GM18873 (cell line): ENCODE results near the gene WBP2.

Source experiments
- ATAC-seq: cut with Tn5 transposase; IDR thresholded peaks from one replicate; pipeline ENCODE4 v1.9.1; 2021; ENCODE audit warnings: mild to moderate bottlenecking, moderate library complexity, moderate number of reproducible peaks; ENCODE audit not compliant: unreplicated experiment, low FRiP score

Gene WBP2

GRCh38 chr17:75855310-75856061 lies at the start of gene WBP2:
Gene WBP2, minus strand, starts transcription at chr17:75855335. Its CDS starts 38 bp downstream, at chr17:75855297.
- ATAC-seq, result peak; percentile 88

DNA sequence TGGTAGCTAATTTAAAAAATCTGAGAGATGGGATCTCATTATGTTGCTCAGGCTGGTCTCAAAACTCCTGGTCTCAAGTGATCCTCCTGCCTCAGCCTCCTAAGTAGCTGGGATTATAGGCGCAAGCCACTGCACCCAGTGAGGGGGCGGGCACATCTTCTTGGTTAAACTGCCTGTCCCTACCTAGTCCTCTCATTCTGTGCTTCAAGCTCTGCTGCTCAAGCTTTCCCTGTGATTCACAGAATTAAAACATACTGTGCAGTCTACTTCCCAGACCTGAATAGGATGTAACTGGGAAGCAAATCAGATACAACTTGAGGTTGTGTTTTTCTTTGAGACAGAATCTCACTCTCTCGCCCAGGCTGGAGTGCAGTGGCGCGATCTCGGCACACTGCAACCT lies 47.3 kb upstream of the WBP2 start:
- ATAC-seq, result no peak

GRCh38 chr17:75901727-75902126 lies 46.6 kb upstream of the WBP2 start:
- ATAC-seq, result no peak

DNA sequence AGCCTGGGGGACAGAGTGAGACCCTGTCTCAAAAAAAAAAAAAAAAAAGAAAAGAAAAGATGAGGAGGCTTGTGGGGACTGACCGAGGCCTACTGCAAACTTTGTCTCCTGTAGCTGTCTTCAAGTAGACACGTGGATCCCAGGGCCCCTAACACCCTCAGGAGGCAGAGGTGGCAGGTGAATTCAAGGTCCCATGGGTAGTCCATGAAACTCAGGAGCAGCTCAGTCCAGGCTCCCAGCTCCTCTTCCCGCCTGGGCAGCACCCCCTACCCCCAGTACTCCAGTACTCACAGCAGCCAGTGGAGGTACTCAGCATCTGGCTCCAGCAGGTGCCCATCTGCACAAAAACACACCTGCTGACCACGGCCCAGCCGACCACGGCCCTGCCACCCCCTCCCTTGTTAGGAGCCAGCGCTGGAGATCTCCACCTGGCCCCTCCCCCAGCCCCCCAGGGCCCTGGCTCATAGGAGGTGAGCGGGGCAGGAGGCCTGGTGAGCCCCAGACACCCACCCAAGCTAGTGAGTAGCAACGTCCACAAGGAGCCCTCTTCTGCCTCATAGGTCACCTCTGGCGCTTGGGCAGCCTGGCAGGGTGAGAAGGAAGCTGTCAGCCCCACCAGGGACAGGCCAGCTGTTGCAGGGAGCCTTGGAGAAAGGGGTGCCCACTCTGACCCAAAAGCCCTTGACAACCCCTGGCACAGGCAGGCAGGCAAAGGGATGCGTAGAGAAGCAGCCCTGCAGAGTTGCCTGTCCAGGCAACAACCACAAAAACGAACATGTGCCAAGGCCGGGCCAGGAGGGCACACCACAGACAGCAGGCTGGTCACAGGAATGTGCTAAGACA lies 45.8 kb upstream of the WBP2 start:
- ATAC-seq, result no peak

DNA sequence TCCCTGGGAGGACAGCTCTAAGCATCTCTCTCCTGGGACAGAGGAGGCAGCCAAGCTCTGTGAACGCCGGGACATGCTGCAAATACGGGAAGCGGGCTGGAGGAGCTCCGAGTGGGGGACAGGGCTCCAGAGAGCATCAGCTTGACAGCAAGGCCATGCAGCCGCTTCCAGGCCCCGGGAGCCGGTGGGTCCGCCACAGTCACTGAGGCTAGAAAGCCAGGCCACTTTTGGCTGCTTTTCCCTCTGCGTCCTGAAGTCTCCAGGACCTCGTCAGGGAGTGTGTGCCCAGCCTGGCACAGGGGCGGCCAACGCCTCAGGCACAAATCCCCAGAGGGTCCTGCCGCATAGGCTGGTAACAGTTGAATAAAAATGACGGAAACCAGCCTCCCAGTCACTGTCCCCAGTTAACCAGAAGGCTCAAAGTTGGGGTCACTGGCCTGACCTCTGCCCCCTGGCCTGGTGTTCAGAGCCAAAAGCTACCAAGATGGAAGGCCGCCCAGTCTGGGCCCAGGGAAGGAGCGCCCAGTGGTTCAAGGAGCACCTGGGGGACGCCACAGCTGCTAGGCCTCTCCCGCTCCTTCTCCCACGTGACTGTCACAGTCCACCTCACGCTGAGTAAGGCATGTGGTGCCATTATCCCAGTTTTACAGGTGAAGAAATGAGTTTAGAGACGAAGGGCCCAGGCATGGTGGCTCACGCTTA lies 44.8 kb upstream of the WBP2 start:
- no peak for ATAC-seq

DNA sequence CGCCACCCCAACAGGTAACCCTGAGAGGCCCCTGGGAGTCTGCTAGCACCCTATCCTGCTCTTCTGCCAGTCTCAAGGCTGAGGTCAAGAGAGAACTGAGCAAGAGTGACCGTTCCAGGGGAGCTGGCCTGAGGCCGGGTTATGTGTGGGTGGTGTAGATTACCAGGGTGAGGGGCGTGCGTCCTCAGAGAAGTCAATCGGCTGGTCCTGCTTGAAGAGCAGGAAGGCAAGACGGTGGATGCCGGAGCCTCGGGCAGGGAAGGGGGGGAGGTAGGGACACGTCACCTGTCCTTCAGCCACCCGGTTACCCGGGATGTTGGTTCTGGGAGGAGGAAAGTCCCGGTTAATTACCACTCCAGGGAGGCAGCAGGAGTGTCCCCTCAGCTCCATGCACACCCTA lies 44.2 kb upstream of the WBP2 start:
- ATAC-seq, result no peak

GRCh38 chr17:75898791-75899190 lies 43.7 kb upstream of the WBP2 start:
- ATAC-seq, result no peak

- no peak for ATAC-seq
These were observed 42.9 kb upstream of the WBP2 start for GRCh38 chr17:75898065-75898464.

DNA sequence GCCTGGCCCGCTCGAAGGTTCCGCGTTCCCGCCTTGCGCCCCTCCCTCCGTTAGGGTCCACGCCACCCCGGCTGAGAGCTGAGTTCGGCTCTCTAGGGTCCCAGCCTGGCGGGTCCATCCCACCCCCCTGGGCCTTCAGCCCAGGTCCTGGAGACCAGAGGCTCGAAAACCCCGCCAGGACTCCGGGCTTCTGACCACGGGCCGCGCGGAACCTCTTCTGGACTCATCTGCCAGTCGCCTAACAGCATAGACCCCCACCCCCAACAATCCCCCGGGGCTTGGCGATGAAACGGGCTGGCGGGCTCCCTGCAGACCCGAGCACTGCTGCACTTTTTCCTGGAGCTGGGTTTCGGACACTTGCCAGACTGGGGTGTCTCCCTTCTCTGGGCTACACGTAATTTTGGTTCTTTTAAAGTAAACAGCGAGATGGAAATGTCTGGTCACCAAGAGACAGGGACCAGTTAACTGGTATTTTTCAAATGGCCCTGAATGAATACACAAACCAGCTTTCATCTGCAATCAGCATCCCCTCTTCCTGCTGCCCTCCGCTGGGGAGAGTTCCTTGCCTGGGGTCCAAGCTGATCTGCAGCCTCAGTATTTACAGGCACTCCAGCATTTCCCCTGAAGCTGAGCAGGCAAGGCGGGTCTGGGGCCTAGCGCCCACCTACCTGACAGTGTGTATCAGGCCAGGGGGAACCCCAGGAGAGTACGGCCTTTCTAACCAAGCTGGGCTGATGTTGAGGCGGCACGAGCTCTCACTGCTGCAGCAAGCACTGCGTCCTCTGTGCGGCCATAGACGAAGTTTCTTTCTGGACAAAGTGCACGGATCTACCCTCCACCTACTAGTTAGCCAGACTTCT lies 42.3 kb upstream of the WBP2 start:
- ATAC-seq, result no peak

- ATAC-seq, result no peak
These were observed 41.5 kb upstream of the WBP2 start, which contains the start of gene TRIM65 for GRCh38 chr17:75896415-75897159. Gene TRIM65, minus strand, starts transcription at chr17:75896951. Its CDS starts 14 bp downstream, at chr17:75896937.

DNA sequence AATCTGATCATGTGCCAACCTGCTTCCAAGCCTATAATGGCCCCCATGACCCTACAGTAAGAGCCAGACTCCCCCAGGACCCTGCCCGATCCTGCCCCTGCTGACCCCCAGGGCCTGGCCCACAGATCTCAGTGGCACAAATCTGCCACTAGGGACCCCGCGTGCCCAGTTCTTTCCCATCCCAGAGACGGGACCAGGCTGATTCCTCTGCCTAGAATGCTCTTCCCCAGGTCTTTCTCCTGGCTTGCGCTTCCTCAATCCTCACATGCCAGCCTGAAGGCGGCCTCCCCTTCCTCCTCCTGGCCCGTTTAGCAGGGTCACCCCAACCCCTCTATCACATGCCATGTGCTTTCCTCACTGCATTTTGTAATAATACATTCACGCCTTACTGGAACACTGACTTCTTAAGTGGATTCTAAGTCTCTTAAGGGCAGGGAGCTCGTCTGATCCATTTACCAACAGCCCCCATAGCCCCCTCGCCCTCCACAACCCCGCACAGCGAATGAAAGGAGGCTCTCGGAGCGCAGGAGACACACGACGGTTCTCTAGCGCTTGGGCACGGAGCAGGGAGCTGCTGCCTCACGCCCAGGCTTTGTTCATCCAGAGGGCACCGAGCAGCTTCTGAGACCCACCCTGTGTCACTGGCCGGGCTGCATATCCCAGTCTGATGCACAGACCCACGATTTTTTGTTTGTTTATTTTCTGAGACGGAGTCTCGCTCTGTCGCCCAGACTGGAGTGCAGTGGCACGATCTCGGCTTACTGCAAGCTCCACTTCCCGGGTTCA lies 40.4 kb upstream of the WBP2 start:
- ATAC-seq, result no peak

- no peak for ATAC-seq
These were observed 39.1 kb upstream of the WBP2 start for GRCh38 chr17:75894049-75894733.

DNA sequence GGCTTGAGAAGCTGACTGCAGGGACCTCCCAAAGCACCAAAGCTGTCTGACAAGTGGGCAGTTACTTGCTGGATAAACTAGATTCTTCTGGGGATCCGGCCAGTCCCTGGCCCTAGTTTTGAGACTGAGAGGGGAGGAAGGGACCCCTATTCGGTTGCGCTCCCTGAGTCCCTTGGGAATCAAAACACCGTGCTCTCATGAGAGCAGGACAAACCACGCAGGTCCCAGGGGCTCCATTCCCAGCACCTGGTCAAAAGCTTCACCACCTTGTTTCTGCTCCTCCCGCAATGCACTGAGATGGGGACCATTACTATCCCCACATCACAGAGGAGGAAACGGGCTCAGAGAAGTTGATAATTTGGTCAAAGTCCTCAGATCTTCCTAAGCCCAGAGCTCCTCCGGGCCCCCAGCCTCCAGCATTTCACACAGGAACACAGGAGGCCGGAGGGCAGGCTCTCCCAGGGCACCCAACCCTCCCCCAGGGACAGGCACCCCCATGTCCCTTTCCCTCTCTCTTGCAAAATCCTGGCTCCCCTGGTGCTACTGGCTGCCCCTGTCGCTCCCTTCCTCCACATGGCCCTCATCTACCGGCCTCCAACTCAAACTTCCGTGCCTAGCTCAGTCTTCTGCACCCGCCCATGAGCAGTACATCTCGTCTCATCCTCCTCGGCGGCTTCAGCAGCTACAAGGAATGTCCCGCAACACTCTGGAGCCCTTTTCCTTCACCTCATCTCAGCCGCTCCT lies 38.3 kb upstream of the WBP2 start:
- no peak for ATAC-seq

DNA sequence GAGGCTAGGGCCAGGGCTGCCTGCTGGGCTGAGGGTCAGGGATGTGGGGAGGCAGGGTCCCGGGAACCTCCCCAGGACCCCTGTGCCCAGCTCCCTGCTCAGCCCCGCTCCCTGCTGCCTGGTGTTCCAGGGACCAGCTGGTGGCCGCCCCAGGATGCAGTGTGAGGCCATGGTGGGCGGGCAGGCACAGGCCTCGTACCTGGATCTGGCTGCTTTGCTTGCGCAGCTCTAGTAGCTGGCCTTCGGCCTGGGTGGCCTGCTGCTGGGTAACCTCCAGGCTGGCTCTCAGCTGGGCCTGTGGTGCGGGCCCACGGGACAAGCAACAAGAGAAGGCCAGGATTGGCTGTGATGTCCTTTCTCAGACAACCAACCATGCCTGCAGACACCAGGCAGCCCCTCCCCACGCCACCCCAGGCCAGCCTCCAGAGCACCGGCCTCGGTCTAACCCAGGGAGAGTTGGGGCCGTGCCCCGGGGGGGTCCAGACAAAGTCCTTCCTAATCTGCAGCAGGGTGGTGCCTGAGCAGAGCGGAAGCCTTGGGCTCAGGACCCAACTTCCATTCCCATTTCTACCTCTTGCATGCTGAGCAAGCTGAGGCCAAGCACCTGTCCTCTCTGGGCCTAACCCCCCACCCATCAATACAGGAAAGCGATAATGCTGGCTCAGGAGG lies 37.6 kb upstream of the WBP2 start:
- ATAC-seq, result no peak

DNA sequence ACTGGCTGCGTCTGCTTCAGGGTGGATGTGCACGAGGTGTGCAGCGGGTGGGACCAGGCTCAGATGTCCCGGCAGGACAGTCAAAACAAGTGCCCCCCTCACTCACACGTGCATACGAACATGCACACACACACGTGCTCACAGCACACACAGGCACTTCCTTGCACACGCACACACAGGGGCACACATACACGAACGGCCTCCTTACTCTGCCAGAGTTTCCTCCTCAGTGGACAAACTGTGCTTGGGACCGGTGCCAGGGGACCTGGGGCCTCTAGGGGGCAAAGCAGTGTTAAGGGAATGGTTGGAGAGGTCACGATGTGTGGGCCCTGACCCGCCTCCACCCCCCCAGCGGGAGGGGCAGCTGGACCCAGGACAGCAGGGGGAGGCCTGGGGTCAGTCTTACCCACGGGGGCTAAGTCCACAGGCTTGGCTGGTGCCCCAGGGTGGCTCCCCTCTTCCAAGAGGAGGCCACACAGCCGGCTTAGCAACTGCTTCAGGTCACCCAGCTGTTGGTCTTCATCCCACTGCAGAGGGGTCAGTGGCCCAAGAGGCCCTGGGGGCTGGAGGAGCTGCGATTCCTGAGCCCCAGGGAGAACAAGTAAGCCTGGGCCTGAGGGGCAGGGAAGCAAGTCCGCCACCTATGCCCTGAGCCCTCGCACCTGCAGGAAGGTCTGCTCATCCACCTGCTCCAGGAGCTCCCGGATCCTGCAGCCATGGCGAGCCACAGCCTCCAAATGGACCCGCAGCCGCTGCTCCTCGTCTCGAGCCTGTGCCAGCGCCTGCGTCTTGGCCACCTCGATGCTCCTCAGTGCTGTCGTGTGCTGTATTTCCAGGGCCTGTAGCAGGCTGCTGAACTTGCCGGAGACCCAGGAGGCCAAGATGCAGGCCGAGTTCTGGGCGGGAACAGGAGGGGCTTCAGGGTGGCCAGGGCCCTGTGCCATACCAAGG lies 36.7 kb upstream of the WBP2 start:
- no peak for ATAC-seq
